ENCODE results near the gene NAA38. TPM values are rescaled to one million over a fixed set of nuclear protein-coding genes. Genes with fewer than 3 reads are reported as not detected.
"Not testable (repeated sequence)": the region's sequence is repeated elsewhere in the genome, so short reads cannot be mapped to it uniquely, and the experiment has no call there.

NAA38 gene
- total and polyA plus RNA-seq, 4 donors = 44.1 to 143 (median 79.4) TPM

DNA sequence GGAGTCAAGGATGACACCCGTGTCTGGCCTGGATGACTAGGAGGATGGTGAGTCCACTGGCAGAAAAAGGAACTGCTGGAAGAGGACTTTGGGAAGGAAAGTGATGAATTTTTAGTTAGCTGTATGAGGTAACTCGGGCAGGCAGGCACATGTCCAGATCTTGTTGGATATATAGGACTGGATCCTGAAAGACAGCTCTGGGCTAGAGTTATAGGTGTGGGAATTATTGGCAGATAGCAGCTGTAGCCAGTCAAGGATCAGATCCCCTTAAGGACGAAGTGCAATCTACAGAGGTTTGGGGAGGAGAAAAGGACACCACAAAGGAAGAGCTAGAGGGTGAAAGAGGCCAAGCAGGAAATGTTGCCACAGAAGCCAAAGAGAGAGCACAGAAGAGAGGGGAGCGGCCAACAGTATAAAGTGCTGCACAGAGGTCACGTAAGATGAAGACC lies 10.5 kb upstream of the NAA38 start:
- H3K4me1 ChIP-seq (ENCODE audit: control insufficient read depth in 1 of 2, insufficient read depth in 2 of 2, low read length in 2 of 2) = no peaks in the 10 kb centered on the region
- intact Hi-C loops (cut with DNase I) = no loop called here
- WGBS, 2 donors = 82% methylated on average over 5 of the region's 5 CpGs
- no peak for DNase-seq
- no peak overlapping the region for H3K27ac ChIP-seq (ENCODE audit: low read depth in 1 of 2, low read length in 2 of 2)
- H3K4me3 ChIP-seq (ENCODE audit: low read length in 2 of 2) = no peak overlapping the region
- no peaks in the 10 kb centered on the region for H3K36me3 ChIP-seq (ENCODE audit: control insufficient read depth in 1 of 2, insufficient read depth in 2 of 2, low read length in 1 of 2)
- ATAC-seq (ENCODE audit: low FRiP score) = no peak
- H3K9me3 ChIP-seq (ENCODE audit: control insufficient read depth, low read length) = no peaks in the 10 kb centered on the region
- H3K27me3 ChIP-seq (ENCODE audit: control insufficient read depth in 1 of 2, insufficient read depth in 2 of 2, low read length in 1 of 2) = no peaks in the 10 kb centered on the region

DNA sequence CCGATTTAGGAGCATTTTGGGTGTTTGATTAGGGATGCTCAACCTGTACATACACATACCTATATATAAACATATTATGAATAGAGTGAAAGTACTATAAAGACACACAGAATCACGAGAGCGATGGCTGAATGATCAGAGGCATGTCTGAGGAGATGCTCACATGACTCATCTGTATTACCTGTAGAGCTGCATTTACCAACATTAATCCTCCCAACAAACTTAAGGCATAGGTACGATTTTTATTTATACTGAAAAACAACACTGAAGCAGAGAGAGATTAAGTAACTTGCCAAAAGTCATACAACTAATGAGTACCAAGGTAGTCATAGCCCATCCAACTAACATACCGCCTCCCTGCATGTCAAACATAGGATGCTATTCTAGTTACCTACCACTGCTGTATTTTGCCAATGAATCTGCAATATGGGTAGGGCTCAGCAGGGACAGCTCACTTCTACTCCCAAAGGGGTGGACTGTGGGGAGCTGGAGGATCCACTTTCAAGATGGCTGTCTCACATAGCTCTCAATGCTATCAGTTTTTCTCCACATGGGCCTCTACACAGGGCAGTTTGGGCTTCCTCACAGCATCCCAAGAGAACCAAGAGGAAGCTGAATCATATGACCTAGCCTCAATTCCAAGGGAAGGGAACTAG lies 7.8 kb upstream of the NAA38 start:
- DNase-seq = no peak
- Histone ChIP-seq H3K27me3 (ENCODE audit: control insufficient read depth in 1 of 2, insufficient read depth in 2 of 2, low read length in 1 of 2) (no peaks in the 10 kb centered on the region), H3K4me3 (ENCODE audit: low read length in 2 of 2) (no peak overlapping the region), H3K4me1 (ENCODE audit: control insufficient read depth in 1 of 2, insufficient read depth in 2 of 2, low read length in 2 of 2) (no peaks in the 10 kb centered on the region), H3K36me3 (ENCODE audit: control insufficient read depth in 1 of 2, insufficient read depth in 2 of 2, low read length in 1 of 2) (no peaks in the 10 kb centered on the region), H3K9me3 (ENCODE audit: control insufficient read depth, low read length) (no peaks in the 10 kb centered on the region), H3K27ac (ENCODE audit: low read depth in 1 of 2, low read length in 2 of 2) (no peak overlapping the region)
- WGBS, 2 donors = 88 to 93% methylated on average over 5 of the region's 5 CpGs
- intact Hi-C loops (cut with DNase I) = loop anchor here (5.0 kb wide), 2 partner anchors 32 to 57 kb away; no protein-coding TSS in a partner anchor
- no peak for ATAC-seq (ENCODE audit: low FRiP score)

DNA sequence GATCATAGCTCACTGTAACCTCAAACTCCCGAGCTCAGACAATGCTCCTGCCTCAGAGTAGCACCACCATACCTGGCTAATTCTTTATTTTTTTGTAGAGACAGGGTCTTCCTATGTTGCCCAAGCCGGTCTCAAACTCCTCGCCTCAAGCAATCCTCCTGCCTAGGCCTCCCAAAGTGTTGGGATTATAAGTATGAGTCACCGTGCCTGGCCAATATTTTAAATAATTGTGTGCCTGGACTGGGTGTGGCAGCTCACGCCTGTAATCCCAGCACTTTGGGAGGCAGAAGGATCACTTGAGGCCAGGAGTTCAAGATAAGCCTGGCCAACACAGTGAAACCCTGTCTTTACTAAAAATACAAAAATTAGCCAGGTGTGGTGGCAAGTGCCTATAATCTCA lies 7.0 kb upstream of the NAA38 start:
- H3K27me3 ChIP-seq (ENCODE audit: control insufficient read depth in 1 of 2, insufficient read depth in 2 of 2, low read length in 1 of 2); H3K36me3 ChIP-seq (ENCODE audit: control insufficient read depth in 1 of 2, insufficient read depth in 2 of 2, low read length in 1 of 2); H3K27ac ChIP-seq (ENCODE audit: low read depth in 1 of 2, low read length in 2 of 2); H3K4me1 ChIP-seq (ENCODE audit: control insufficient read depth in 1 of 2, insufficient read depth in 2 of 2, low read length in 2 of 2); DNase-seq; H3K9me3 ChIP-seq (ENCODE audit: control insufficient read depth, low read length); ATAC-seq (ENCODE audit: low FRiP score); H3K4me3 ChIP-seq (ENCODE audit: low read length in 2 of 2): not testable (repeated sequence)
- intact Hi-C loops (cut with DNase I) = loop anchor here (5.0 kb wide), 2 partner anchors 33 to 58 kb away; no protein-coding TSS in a partner anchor
- WGBS, 2 donors = 76 to 84% methylated on average over 5 of the region's 5 CpGs

DNA sequence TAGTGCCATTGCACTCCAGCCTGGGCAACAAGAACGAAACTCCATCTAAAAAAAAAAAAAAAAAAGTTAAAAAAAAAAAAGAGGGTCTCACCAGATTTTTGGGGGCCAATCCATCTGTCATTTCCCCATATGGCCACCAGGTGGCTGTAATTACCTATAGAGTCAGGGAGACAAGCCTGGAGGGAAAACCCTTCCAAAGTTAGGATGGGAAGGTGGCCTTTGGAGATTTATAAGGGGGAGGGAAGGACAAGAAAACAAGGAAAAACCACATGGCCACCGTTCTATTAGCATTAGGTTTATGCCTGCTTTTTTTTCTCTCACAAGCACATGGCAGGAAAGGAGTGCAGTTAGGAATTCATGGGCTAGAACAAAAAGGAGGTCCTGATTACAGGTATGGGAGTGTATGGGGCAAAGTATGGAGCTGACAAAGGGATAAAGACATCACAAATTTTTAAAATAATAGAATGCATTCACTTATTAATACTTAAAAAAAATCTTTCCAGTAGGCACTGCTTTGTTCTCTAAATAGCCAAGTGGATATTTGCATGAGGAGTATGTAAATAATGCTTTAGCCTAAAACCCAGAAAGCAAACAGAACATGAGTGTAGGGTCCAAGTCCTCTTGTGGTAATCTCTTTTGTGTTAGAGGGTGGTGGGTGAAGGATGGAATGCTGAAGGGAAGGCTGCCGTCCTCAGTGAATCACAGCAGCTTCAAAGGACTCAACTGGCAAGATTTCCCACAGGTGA lies 5.5 kb upstream of the NAA38 start:
- Histone ChIP-seq H3K27ac (ENCODE audit: low read depth in 1 of 2, low read length in 2 of 2) (no peak overlapping the region), H3K36me3 (ENCODE audit: control insufficient read depth in 1 of 2, insufficient read depth in 2 of 2, low read length in 1 of 2) (no peaks in the 10 kb centered on the region), H3K4me1 (ENCODE audit: control insufficient read depth in 1 of 2, insufficient read depth in 2 of 2, low read length in 2 of 2) (no peaks in the 10 kb centered on the region), H3K4me3 (ENCODE audit: low read length in 2 of 2) (no peak overlapping the region), H3K27me3 (ENCODE audit: control insufficient read depth in 1 of 2, insufficient read depth in 2 of 2, low read length in 1 of 2) (no peaks in the 10 kb centered on the region), H3K9me3 (ENCODE audit: control insufficient read depth, low read length) (no peaks in the 10 kb centered on the region)
- no peak for DNase-seq
- 27 to 38% methylated on average over 3 of the region's 3 CpGs for WGBS, 2 donors
- ATAC-seq (ENCODE audit: low FRiP score) = no peak
- intact Hi-C loops (cut with DNase I) = loop anchor here (1.0 to 5.0 kb wide), 4 partner anchors 34 to 126 kb away; no protein-coding TSS in a partner anchor

DNA sequence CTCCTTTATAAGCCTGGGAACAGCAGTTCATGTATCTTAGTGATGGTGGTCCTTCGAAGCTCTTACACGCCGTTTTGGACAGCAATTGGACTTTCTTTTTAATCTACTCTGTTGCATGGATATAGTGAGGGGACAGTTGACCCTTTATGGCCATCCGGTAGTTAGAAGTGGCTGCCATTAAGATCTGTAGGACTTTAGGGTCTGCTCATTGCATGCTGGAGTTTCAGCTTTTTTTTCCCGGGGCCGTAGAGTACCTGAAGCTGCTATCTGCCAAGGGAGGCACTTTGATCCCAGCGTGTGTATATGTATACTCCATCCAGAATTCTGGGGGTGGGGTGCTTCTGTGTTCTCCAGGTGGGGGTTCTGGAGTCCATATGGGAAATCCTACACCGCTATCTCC lies 1.7 kb upstream of the NAA38 start:
- no peaks in the 10 kb centered on the region for H3K9me3 ChIP-seq (ENCODE audit: control insufficient read depth, low read length)
- WGBS, 2 donors = 85 to 90% methylated on average over 8 of the region's 8 CpGs
- ATAC-seq (ENCODE audit: low FRiP score) (no peak), DNase-seq (no peak)
- H3K4me3 ChIP-seq (ENCODE audit: low read length in 2 of 2) = no peak overlapping the region
- H3K4me1 ChIP-seq (ENCODE audit: control insufficient read depth in 1 of 2, insufficient read depth in 2 of 2, low read length in 2 of 2) = no peaks in the 10 kb centered on the region
- no peaks in the 10 kb centered on the region for H3K36me3 ChIP-seq (ENCODE audit: control insufficient read depth in 1 of 2, insufficient read depth in 2 of 2, low read length in 1 of 2)
- H3K27me3 ChIP-seq (ENCODE audit: control insufficient read depth in 1 of 2, insufficient read depth in 2 of 2, low read length in 1 of 2) = no peaks in the 10 kb centered on the region
- H3K27ac ChIP-seq (ENCODE audit: low read depth in 1 of 2, low read length in 2 of 2) = no peak overlapping the region
- intact Hi-C loops (cut with DNase I) = loop anchor here (5.0 to 10.0 kb wide), 2 partner anchors 114 to 198 kb away; no protein-coding TSS in a partner anchor

DNA sequence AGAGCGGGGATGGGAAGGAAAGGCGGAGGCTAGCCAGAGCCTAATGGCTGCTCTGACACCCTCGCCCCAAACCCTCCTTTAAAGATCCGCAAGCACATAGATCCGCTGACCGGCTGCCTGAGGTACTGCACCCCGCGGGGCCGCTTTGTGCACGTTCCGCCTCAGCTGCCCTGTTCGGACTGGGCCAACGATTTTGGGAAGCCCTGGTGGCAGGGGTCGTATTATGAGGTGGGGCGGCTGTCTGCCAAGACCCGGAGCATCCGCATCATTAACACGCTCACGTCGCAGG lies 1.1 kb upstream of the NAA38 start:
- intact Hi-C loops (cut with DNase I) = loop anchor here (5.0 to 10.0 kb wide), 2 partner anchors 114 to 199 kb away; no protein-coding TSS in a partner anchor
- H3K36me3 ChIP-seq (ENCODE audit: control insufficient read depth in 1 of 2, insufficient read depth in 2 of 2, low read length in 1 of 2) = no peaks in the 10 kb centered on the region
- DNase-seq = peak; percentile 63 to 83
- 23 to 24% methylated on average over 20 of the region's 20 CpGs for WGBS, 2 donors
- H3K27me3 ChIP-seq (ENCODE audit: control insufficient read depth in 1 of 2, insufficient read depth in 2 of 2, low read length in 1 of 2) = no peaks in the 10 kb centered on the region
- H3K9me3 ChIP-seq (ENCODE audit: control insufficient read depth, low read length) = no peaks in the 10 kb centered on the region
- ATAC-seq (ENCODE audit: low FRiP score) = no peak
- H3K4me1 ChIP-seq (ENCODE audit: control insufficient read depth in 1 of 2, insufficient read depth in 2 of 2, low read length in 2 of 2) = no peaks in the 10 kb centered on the region
- H3K4me3 ChIP-seq (ENCODE audit: low read length in 2 of 2) = peak overlapping the region in 1 of 2 donors; percentile 23
- H3K27ac ChIP-seq (ENCODE audit: low read depth in 1 of 2, low read length in 2 of 2) = peak overlapping the region in 1 of 2 donors; percentile 18

DNA sequence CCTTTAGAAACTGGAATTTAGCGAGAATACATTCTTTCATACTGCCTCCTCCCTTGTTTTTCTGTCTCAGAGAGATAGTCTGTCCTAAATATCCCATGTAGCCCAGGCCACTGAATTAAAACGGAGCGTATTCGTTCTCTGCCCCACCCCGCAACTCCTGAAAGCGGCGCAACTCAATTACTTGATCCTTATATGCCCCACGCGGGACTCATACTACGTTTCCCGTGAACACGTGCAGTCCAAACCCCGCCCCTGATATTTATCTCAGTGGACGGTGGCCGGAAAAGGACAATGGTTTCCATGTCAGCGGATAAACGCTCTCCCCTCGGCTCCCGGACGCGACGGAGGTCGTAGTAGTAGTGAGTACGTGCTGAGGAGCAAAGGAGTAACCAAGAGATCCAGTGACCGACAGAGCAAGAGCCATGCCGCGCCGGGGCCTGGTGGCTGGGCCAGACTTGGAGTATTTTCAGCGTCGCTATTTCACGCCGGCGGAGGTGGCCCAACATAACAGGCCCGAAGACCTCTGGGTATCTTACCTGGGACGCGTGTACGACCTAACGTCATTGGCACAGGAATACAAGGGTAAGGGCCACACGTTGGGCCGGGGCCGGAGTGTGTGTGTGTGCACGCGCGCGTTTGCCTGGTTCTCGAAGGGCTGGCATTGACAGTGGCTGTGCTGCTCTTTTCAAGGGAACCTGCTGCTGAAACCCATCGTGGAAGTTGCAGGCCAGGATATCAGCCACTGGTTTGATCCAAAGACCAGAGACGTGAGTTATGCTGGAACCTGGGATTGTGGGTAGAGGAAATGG lies 558 bp upstream of the NAA38 start, which contains the start of gene CYB5D1:
CYB5D1 (plus strand) TSS at position 291 of the 809 bp plus-strand sequence; CDS start at position 423, 132 bp downstream.
- Histone ChIP-seq H3K4me1 (ENCODE audit: control insufficient read depth in 1 of 2, insufficient read depth in 2 of 2, low read length in 2 of 2) (no peaks in the 10 kb centered on the region), H3K4me3 (ENCODE audit: low read length in 2 of 2) (peak within 1 kb of the TSS; percentile 33 to 93), H3K36me3 (ENCODE audit: control insufficient read depth in 1 of 2, insufficient read depth in 2 of 2, low read length in 1 of 2) (no peaks in the 10 kb centered on the region), H3K9me3 (ENCODE audit: control insufficient read depth, low read length) (no peaks in the 10 kb centered on the region), H3K27me3 (ENCODE audit: control insufficient read depth in 1 of 2, insufficient read depth in 2 of 2, low read length in 1 of 2) (no peaks in the 10 kb centered on the region), H3K27ac (ENCODE audit: low read depth in 1 of 2, low read length in 2 of 2) (peak within 1 kb of the TSS in 1 of 2 donors; percentile 94)
- intact Hi-C loops (cut with DNase I) = loop anchor here (5.0 to 10.0 kb wide), 2 partner anchors 113 to 199 kb away; no protein-coding TSS in a partner anchor
- DNase-seq (peak; percentile 94), ATAC-seq (ENCODE audit: low FRiP score) (peak; percentile 87)
- 1% methylated on average over 48 of the region's 48 CpGs for WGBS, 2 donors

- peak overlapping the region; percentile 10 to 33 for H3K4me3 ChIP-seq (ENCODE audit: low read length in 2 of 2)
These were observed 1.1 kb downstream of the NAA38 start for GRCh38 chr17:7856011-7856810.

More at GRCh38 chr17:7856011-7856810, 1.1 kb downstream of the NAA38 start:
- ATAC-seq (ENCODE audit: low FRiP score) = no peak
- no peaks in the 10 kb centered on the region for H3K4me1 ChIP-seq (ENCODE audit: control insufficient read depth in 1 of 2, insufficient read depth in 2 of 2, low read length in 2 of 2)
- no peaks in the 10 kb centered on the region for H3K9me3 ChIP-seq (ENCODE audit: control insufficient read depth, low read length)
- WGBS, 2 donors = 6 to 10% methylated on average over 29 of the region's 29 CpGs
- H3K36me3 ChIP-seq (ENCODE audit: control insufficient read depth in 1 of 2, insufficient read depth in 2 of 2, low read length in 1 of 2) = no peaks in the 10 kb centered on the region
- intact Hi-C loops (cut with DNase I) = loop anchor here (5.0 to 10.0 kb wide), 2 partner anchors 111 to 201 kb away; no protein-coding TSS in a partner anchor
- H3K27me3 ChIP-seq (ENCODE audit: control insufficient read depth in 1 of 2, insufficient read depth in 2 of 2, low read length in 1 of 2) = no peaks in the 10 kb centered on the region
- DNase-seq = peak; percentile 66 to 81
- peak overlapping the region in 1 of 2 donors; percentile 55 for H3K27ac ChIP-seq (ENCODE audit: low read depth in 1 of 2, low read length in 2 of 2)
